Dermis microvascular lymphatic vessel endothelial cell (primary cell): ENCODE measurements around the gene SLC4A2. TPM values are rescaled to one million over a fixed set of nuclear protein-coding genes. Genes with fewer than 3 reads are reported as not detected.

Experiments
- DNase-seq, 2 donors: peaks; one replicate each; pipeline versions ENCODE4 v3.0.0 to v3.0.0-alpha.2; 2010; ENCODE audit warnings: low read depth in 2 of 2
- total RNA-seq: library from RNA; depleted of rRNA; stranded (reverse); fragments of >200 nt; gene quantifications from 2 replicates; pipeline ENCODE4 v1.2.1, GENCODE V29; 2014

SLC4A2 gene
- total RNA-seq, 1 donor from 2014 or later: 41.3 TPM

- peak in 1 of 2 donors; percentile 33 for DNase-seq
Observed at GRCh38 chr7:151114151-151115090, 55.0 kb downstream of the SLC4A2 start.

GRCh38 chr7:151115121-151115835 is 55.9 kb downstream of the SLC4A2 start:
- DNase-seq: peak; percentile 12 to 73

GRCh38 chr7:151115836-151116418 is 56.5 kb downstream of the SLC4A2 start:
- DNase-seq: no peak

GRCh38 chr7:151116603-151117440 is 57.4 kb downstream of the SLC4A2 start:
- no peak for DNase-seq

- DNase-seq: no peak
Observed at GRCh38 chr7:151117565-151117964, 58.2 kb downstream of the SLC4A2 start.

- no peak for DNase-seq
Observed at GRCh38 chr7:151118108-151119054, 59.0 kb downstream of the SLC4A2 start.

GRCh38 chr7:151119055-151119415 is 59.6 kb downstream of the SLC4A2 start:
- no peak for DNase-seq

GRCh38 chr7:151119902-151120301 is 60.5 kb downstream of the SLC4A2 start:
- no peak for DNase-seq

GRCh38 chr7:151120896-151121295 is 61.5 kb downstream of the SLC4A2 start:
- DNase-seq: no peak

- no peak for DNase-seq
Observed at GRCh38 chr7:151121380-151122170, 62.2 kb downstream of the SLC4A2 start.

- no peak for DNase-seq
Observed at GRCh38 chr7:151122276-151122675, 62.9 kb downstream of the SLC4A2 start.

- DNase-seq: no peak
Observed at GRCh38 chr7:151122796-151123157, 63.4 kb downstream of the SLC4A2 start.

- DNase-seq: no peak
Observed at GRCh38 chr7:151123158-151123821, 63.9 kb downstream of the SLC4A2 start.

- peak; percentile 57 to 82 for DNase-seq
Observed at GRCh38 chr7:151123822-151124464, 64.6 kb downstream of the SLC4A2 start.

- DNase-seq: no peak
Observed at GRCh38 chr7:151124481-151124880, 65.1 kb downstream of the SLC4A2 start.

GRCh38 chr7:151124899-151125399 is 65.6 kb downstream of the SLC4A2 start:
- DNase-seq: no peak

GRCh38 chr7:151125470-151125845 is 66.1 kb downstream of the SLC4A2 start:
- no peak for DNase-seq

GRCh38 chr7:151125846-151126481 is 66.6 kb downstream of the SLC4A2 start:
- no peak for DNase-seq
